Progenitor cell of endocrine pancreas (in vitro differentiated cells): Measurements from ENCODE around the gene LDLRAD4. TPM values are rescaled to one million over a fixed set of nuclear protein-coding genes. Genes with fewer than 3 reads are reported as not detected.

Experiments
- DNase-seq: peaks from one replicate; pipeline ENCODE4 v3.0.0; 2021; ENCODE audit warnings: low spot score; ENCODE audit not compliant: unreplicated experiment
- H3K27ac Mint-ChIP-seq: 2 replicates; pipeline ENCODE4 v1.8.0; 2021; ENCODE audit warnings: mild to moderate bottlenecking, moderate library complexity, mixed read lengths
- H3K27me3 Mint-ChIP-seq: 2 replicates; pipeline ENCODE4 v1.8.0; 2021; ENCODE audit warnings: mixed read lengths
- H3K36me3 Mint-ChIP-seq: 2 replicates; pipeline ENCODE4 v1.8.0; 2022; ENCODE audit warnings: mixed read lengths; ENCODE audit not compliant: insufficient read depth
- H3K4me1 Mint-ChIP-seq: 2 replicates; pipeline ENCODE4 v1.8.0; 2021; ENCODE audit warnings: low read depth, mixed read lengths
- H3K4me3 Mint-ChIP-seq: 2 replicates; pipeline ENCODE4 v1.8.0; 2021; ENCODE audit warnings: low read depth, mild to moderate bottlenecking, moderate library complexity, mixed read lengths
- H3K9me3 Mint-ChIP-seq: 2 replicates; pipeline ENCODE4 v1.8.0; 2021; ENCODE audit warnings: low read depth, mixed read lengths
- CTCF ChIP-seq: fragments of 200-600 bp; sonication (generic); IDR thresholded peaks from one replicate; pipeline ENCODE4 v1.5.0; 2021; ENCODE audit warnings: antibody characterized with exemption, mild to moderate bottlenecking; ENCODE audit not compliant: unreplicated experiment
- total RNA-seq: library from RNA; stranded (reverse); gene quantifications from 2 replicates; pipeline ENCODE4 v1.2.1, GENCODE V29; 2021

LDLRAD4 gene
- total RNA-seq, 1 donor from 2014 or later = 3.8 TPM

- no peak overlapping the region for H3K4me3 Mint-ChIP-seq
- DNase-seq = no peak
- no peaks in the 10 kb centered on the region for H3K36me3 Mint-ChIP-seq
- TF ChIP-seq CTCF = no peak
- H3K27me3 Mint-ChIP-seq = peaks cover 16% of the 10 kb centered on the region
- no peaks in the 10 kb centered on the region for H3K9me3 Mint-ChIP-seq
- no peak overlapping the region for H3K27ac Mint-ChIP-seq
- no peaks in the 10 kb centered on the region for H3K4me1 Mint-ChIP-seq
These were observed 199.6 kb downstream of the LDLRAD4 start for GRCh38 chr18:13418013-13418710.

- Mint-ChIP-seq H3K27me3 (peaks cover 13% of the 10 kb centered on the region), H3K36me3 (no peaks in the 10 kb centered on the region), H3K27ac (no peak overlapping the region), H3K4me1 (no peaks in the 10 kb centered on the region), H3K4me3 (no peak overlapping the region), H3K9me3 (no peaks in the 10 kb centered on the region)
- DNase-seq = no peak
- TF ChIP-seq CTCF = no peak
These were observed 202.6 kb downstream of the LDLRAD4 start for GRCh38 chr18:13420969-13421686.

- Mint-ChIP-seq H3K4me3 (no peak overlapping the region), H3K9me3 (no peaks in the 10 kb centered on the region), H3K27ac (no peak overlapping the region), H3K4me1 (no peaks in the 10 kb centered on the region), H3K27me3 (peaks cover 10% of the 10 kb centered on the region), H3K36me3 (no peaks in the 10 kb centered on the region)
- TF ChIP-seq CTCF = no peak
- no peak for DNase-seq
These were observed 204.1 kb downstream of the LDLRAD4 start for GRCh38 chr18:13422541-13423147.

- Mint-ChIP-seq H3K4me3 (no peak overlapping the region), H3K27ac (no peak overlapping the region), H3K36me3 (no peaks in the 10 kb centered on the region), H3K27me3 (peaks cover 12% of the 10 kb centered on the region), H3K4me1 (no peaks in the 10 kb centered on the region), H3K9me3 (no peaks in the 10 kb centered on the region)
- no peak for DNase-seq
- no peak for TF ChIP-seq CTCF
These were observed 204.8 kb downstream of the LDLRAD4 start for GRCh38 chr18:13423352-13423751.

- no peak for DNase-seq
- Mint-ChIP-seq H3K9me3 (no peaks in the 10 kb centered on the region), H3K27ac (no peak overlapping the region), H3K4me3 (no peak overlapping the region), H3K36me3 (no peaks in the 10 kb centered on the region), H3K27me3 (peaks cover 19% of the 10 kb centered on the region), H3K4me1 (no peaks in the 10 kb centered on the region)
- no peak for TF ChIP-seq CTCF
These were observed 205.8 kb downstream of the LDLRAD4 start for GRCh38 chr18:13424363-13424762.
